GM20000 (cell line): Measurements from ENCODE around the gene NBAS.

Experiments used
- DNase-seq: peaks from one replicate; pipeline ENCODE4 v3.0.0; 2012; ENCODE audit warnings: low spot score
- TF ChIP-seq, protein P1 (sequence below): IDR thresholded peaks from 2 replicates; pipeline ENCODE4 v1.5.1; 2012; ENCODE audit warnings: mild to moderate bottlenecking, control low read depth; ENCODE audit errors: extremely low read depth, missing control alignments

Gene NBAS

DNA sequence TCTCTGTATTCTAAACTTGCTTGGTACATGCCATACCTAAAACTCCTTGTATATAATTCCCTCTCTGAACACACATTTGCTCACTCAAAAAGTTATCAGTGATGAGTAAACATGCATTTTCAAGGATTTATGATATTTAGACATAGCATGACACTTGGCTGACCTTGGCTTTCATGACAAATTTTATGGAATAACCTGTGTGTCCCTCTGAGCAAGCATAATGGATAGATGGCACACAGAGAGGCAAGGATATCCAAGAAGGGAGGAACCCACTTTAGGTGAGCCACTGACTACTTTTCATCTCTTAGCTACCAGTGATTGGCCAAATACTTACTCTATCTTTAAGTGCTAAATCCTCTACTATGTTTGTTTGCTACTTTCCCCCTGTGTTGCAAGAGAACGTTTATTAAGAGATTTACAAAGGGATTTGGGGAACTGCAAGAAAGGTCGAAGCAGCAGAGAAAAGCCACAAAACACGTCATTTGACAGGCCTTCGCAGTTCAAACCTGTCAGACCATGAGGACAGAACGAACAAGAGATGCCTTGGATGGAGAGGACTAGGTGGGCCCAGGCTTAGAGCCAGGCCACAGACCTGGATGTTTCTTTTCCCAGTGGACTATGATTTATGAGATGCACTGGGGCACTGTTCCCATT, 379.9 kb downstream of the NBAS start:
- no peak for DNase-seq

GRCh38 chr2:15180379-15180778, 380.8 kb downstream of the NBAS start:
- TF ChIP-seq, protein P1, sequence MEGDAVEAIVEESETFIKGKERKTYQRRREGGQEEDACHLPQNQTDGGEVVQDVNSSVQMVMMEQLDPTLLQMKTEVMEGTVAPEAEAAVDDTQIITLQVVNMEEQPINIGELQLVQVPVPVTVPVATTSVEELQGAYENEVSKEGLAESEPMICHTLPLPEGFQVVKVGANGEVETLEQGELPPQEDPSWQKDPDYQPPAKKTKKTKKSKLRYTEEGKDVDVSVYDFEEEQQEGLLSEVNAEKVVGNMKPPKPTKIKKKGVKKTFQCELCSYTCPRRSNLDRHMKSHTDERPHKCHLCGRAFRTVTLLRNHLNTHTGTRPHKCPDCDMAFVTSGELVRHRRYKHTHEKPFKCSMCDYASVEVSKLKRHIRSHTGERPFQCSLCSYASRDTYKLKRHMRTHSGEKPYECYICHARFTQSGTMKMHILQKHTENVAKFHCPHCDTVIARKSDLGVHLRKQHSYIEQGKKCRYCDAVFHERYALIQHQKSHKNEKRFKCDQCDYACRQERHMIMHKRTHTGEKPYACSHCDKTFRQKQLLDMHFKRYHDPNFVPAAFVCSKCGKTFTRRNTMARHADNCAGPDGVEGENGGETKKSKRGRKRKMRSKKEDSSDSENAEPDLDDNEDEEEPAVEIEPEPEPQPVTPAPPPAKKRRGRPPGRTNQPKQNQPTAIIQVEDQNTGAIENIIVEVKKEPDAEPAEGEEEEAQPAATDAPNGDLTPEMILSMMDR, result no peak
- DNase-seq, result no peak

More for the DNA sequence above, 379.9 kb downstream of the NBAS start:
- TF ChIP-seq, protein P1, result no peak

- TF ChIP-seq, protein P1, result no peak
- DNase-seq, result no peak
These were observed 382.2 kb downstream of the NBAS start for GRCh38 chr2:15178946-15179345.

- TF ChIP-seq, protein P1, result no peak
- DNase-seq, result peak; percentile 39
These were observed 384.0 kb downstream of the NBAS start for GRCh38 chr2:15177103-15177502.

DNA sequence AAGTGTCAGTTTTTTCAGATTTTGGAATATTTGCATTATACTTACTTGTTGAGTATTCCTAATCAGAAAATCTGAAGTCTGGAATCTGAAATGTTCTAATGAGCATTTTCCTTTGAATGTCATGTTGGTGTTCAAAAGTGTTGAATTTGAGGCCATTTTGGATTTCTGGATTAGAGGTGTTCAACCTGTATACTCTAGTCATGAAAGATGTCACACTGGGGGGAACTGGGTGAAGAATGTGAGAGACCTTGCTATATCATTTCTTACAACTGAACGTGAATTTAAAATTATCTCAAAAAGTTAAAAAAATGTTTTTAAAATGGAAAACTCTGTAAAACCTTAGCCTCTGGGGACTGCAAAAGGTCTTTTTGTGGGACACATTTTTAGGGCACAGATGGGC, 384.5 kb downstream of the NBAS start:
- TF ChIP-seq, protein P1, result no peak
- no peak for DNase-seq

GRCh38 chr2:15174567-15174966, 386.6 kb downstream of the NBAS start:
- no peak for DNase-seq
- TF ChIP-seq, protein P1, result no peak

DNA sequence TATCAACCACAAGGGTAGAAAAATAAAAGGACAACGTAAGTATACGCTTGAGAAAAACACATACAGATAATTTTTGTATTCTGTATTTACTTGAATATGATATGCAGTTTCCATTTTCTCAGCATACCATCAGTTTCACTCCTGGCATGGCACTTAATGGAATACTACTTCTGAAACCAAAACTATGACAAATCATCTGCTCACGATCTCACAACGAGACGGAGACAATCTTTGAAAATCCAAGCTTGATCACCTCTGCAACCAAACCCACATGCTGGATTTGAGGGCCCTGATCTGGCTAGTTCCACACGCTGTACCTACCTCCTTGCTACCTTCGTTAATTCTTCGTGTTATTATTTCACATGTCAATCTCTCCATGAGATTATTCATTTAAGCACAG, 387.6 kb downstream of the NBAS start:
- TF ChIP-seq, protein P1, result no peak
- no peak for DNase-seq
